Natural killer cell (primary cell): ENCODE results near the gene ADAMTS17. TPM values are rescaled to one million over a fixed set of nuclear protein-coding genes. Genes with fewer than 3 reads are reported as not detected.
A peak's percentile ranks its signal among the peaks of the same experiment; 100 is the strongest.

ENCODE experiments used
- ATAC-seq, 3 donors: fragments of 150-1000 bp in 2 of 3; fragments of 200-7000 bp in 1 of 3; cut with Tn5 transposase; 1 replicate in 1 of 3; 2 replicates in 2 of 3; pipeline ENCODE4 v1.10.0; 2021; ENCODE audit warnings: mild to moderate bottlenecking in 2 of 3, moderate library complexity in 2 of 3
- DNase-seq, 2 donors: peaks; one replicate each; pipeline versions ENCODE4 v3.0.0 to v3.0.0-alpha.2; 2013 to 2021; ENCODE audit warnings: mixed read lengths in 1 of 2
- H3K27ac ChIP-seq: one replicate; pipeline ENCODE4 v1.5.1; 2013; ENCODE audit warnings: mild to moderate bottlenecking, low read length
- H3K27me3 ChIP-seq: one replicate; pipeline ENCODE4 v1.6.1; 2013; ENCODE audit warnings: low read length; ENCODE audit not compliant: control insufficient read depth, insufficient read depth
- H3K36me3 ChIP-seq: one replicate; pipeline ENCODE4 v1.6.1; 2013; ENCODE audit warnings: low read length; ENCODE audit not compliant: control insufficient read depth, insufficient read depth
- H3K4me1 ChIP-seq: one replicate; pipeline ENCODE4 v1.6.1; 2013; ENCODE audit warnings: low read length; ENCODE audit not compliant: control insufficient read depth, insufficient read depth
- H3K4me3 ChIP-seq: one replicate; pipeline ENCODE4 v1.5.1; 2013; ENCODE audit warnings: low read length
- H3K9me3 ChIP-seq: one replicate; pipeline ENCODE4 v1.6.1; 2013; ENCODE audit warnings: low read length; ENCODE audit not compliant: control insufficient read depth, insufficient read depth
- H3K27ac Mint-ChIP-seq, 2 donors: one replicate each; pipeline ENCODE4 v1.8.0; 2022; ENCODE audit warnings: mild to moderate bottlenecking in 2 of 2, mixed read lengths in 2 of 2, moderate library complexity in 1 of 2
- H3K27me3 Mint-ChIP-seq, 2 donors: one replicate each; pipeline ENCODE4 v1.8.0; 2022; ENCODE audit warnings: low read depth in 2 of 2, mixed read lengths in 2 of 2
- H3K36me3 Mint-ChIP-seq: one replicate; pipeline ENCODE4 v1.8.0; 2022; ENCODE audit warnings: mixed read lengths
- H3K4me1 Mint-ChIP-seq, 2 donors: one replicate each; pipeline ENCODE4 v1.8.0; 2022; ENCODE audit warnings: mixed read lengths in 2 of 2
- H3K4me3 Mint-ChIP-seq: one replicate; pipeline ENCODE4 v1.8.0; 2022; ENCODE audit warnings: mild to moderate bottlenecking, moderate library complexity, mixed read lengths
- H3K9me3 Mint-ChIP-seq, 2 donors: one replicate each; pipeline ENCODE4 v1.8.0; 2022; ENCODE audit warnings: mixed read lengths in 2 of 2
- CTCF ChIP-seq: fragments of 200-600 bp; IDR thresholded peaks from one replicate; pipeline ENCODE4 v1.8.0; 2022; ENCODE audit warnings: antibody characterized with exemption
- WGBS: methylation state at CpG from one replicate; pipeline ENCODE4 v1.1.7; 2013; ENCODE audit warnings: missing lambda C conversion rate; ENCODE audit not compliant: insufficient coverage; 5-methylcytosine and 5-hydroxymethylcytosine counted together
- intact Hi-C: fragments of 100-400 bp; cut with micrococcal nuclease; formaldehyde crosslinking; loops from one replicate; pipeline ENCODE4 v1.14.2; 2022
- total RNA-seq, 4 donors: library from RNA; stranded (reverse); fragments of 120-200 nt in 1 of 4; gene quantifications; one replicate each; pipeline versions ENCODE4 v1.2.3 to v1.2.4, GENCODE V29; 2013 to 2022

Gene ADAMTS17
- total RNA-seq, 3 donors from 2014 or later (not counting 1 experiment from before 2014, with no cell fraction given): 4.8 to 9.5 (median 5.3) TPM

- no peak overlapping the region for H3K27ac Mint-ChIP-seq
- H3K9me3 ChIP-seq: no peaks in the 10 kb centered on the region
- 84% methylated on average over 20 of the region's 21 CpGs for WGBS
- no peaks in the 10 kb centered on the region for H3K27me3 ChIP-seq
- H3K27me3 Mint-ChIP-seq: peaks cover 16 to 20% of the 10 kb centered on the region in 2 donors
- DNase-seq: no peak
- H3K4me3 ChIP-seq: no peak overlapping the region
- no peaks in the 10 kb centered on the region for H3K9me3 Mint-ChIP-seq
- no peak overlapping the region for H3K27ac ChIP-seq
- no peak overlapping the region for H3K4me3 Mint-ChIP-seq
- no peaks in the 10 kb centered on the region for H3K36me3 Mint-ChIP-seq
- no peaks in the 10 kb centered on the region for H3K36me3 ChIP-seq
- intact Hi-C loops: no loop called here
- peaks cover 2% of the 10 kb centered on the region for H3K4me1 ChIP-seq
- peaks cover 0 to 4% of the 10 kb centered on the region in 2 donors for H3K4me1 Mint-ChIP-seq
- peak in 1 of 3 donors; percentile 9 for ATAC-seq
- TF ChIP-seq CTCF: no peak
Observed at GRCh38 chr15:100264994-100265640, 76.7 kb downstream of the ADAMTS17 start.

- peaks cover 2% of the 10 kb centered on the region for H3K4me1 ChIP-seq
- WGBS: 89% methylated on average over 13 of the region's 14 CpGs
- Mint-ChIP-seq H3K27me3 (peaks cover 14 to 16% of the 10 kb centered on the region in 2 donors), H3K27ac (no peak overlapping the region), H3K4me1 (peaks cover 0 to 4% of the 10 kb centered on the region in 2 donors), H3K4me3 (no peak overlapping the region), H3K9me3 (no peaks in the 10 kb centered on the region), H3K36me3 (no peaks in the 10 kb centered on the region)
- TF ChIP-seq CTCF: no peak
- no peaks in the 10 kb centered on the region for H3K36me3 ChIP-seq
- ATAC-seq: no peak
- H3K27me3 ChIP-seq: no peaks in the 10 kb centered on the region
- intact Hi-C loops: no loop called here
- DNase-seq: no peak
- H3K9me3 ChIP-seq: no peaks in the 10 kb centered on the region
- H3K4me3 ChIP-seq: no peak overlapping the region
- H3K27ac ChIP-seq: no peak overlapping the region
Observed at GRCh38 chr15:100263721-100264455, 77.9 kb downstream of the ADAMTS17 start.

- Mint-ChIP-seq H3K4me3 (no peak overlapping the region), H3K36me3 (no peaks in the 10 kb centered on the region), H3K27me3 (peaks cover 8 to 16% of the 10 kb centered on the region in 2 donors), H3K4me1 (peaks cover 0 to 4% of the 10 kb centered on the region in 2 donors), H3K27ac (no peak overlapping the region), H3K9me3 (no peaks in the 10 kb centered on the region)
- peaks cover 2% of the 10 kb centered on the region for H3K4me1 ChIP-seq
- 76% methylated on average over 5 of the region's 5 CpGs for WGBS
- H3K27ac ChIP-seq: no peak overlapping the region
- no peak overlapping the region for H3K4me3 ChIP-seq
- intact Hi-C loops: no loop called here
- H3K36me3 ChIP-seq: no peaks in the 10 kb centered on the region
- H3K27me3 ChIP-seq: no peaks in the 10 kb centered on the region
- no peak for TF ChIP-seq CTCF
- H3K9me3 ChIP-seq: no peaks in the 10 kb centered on the region
- DNase-seq (no peak), ATAC-seq (no peak)
Observed at GRCh38 chr15:100263031-100263430, 78.7 kb downstream of the ADAMTS17 start.
